HG02852 (cell line): Measurements from ENCODE around the gene GIT1.

Source experiments
- ATAC-seq: cut with Tn5 transposase; IDR thresholded peaks from one replicate; pipeline ENCODE4 v1.9.1; 2021; ENCODE audit warnings: mild to moderate bottlenecking, moderate library complexity; ENCODE audit not compliant: unreplicated experiment

GIT1 gene

DNA sequence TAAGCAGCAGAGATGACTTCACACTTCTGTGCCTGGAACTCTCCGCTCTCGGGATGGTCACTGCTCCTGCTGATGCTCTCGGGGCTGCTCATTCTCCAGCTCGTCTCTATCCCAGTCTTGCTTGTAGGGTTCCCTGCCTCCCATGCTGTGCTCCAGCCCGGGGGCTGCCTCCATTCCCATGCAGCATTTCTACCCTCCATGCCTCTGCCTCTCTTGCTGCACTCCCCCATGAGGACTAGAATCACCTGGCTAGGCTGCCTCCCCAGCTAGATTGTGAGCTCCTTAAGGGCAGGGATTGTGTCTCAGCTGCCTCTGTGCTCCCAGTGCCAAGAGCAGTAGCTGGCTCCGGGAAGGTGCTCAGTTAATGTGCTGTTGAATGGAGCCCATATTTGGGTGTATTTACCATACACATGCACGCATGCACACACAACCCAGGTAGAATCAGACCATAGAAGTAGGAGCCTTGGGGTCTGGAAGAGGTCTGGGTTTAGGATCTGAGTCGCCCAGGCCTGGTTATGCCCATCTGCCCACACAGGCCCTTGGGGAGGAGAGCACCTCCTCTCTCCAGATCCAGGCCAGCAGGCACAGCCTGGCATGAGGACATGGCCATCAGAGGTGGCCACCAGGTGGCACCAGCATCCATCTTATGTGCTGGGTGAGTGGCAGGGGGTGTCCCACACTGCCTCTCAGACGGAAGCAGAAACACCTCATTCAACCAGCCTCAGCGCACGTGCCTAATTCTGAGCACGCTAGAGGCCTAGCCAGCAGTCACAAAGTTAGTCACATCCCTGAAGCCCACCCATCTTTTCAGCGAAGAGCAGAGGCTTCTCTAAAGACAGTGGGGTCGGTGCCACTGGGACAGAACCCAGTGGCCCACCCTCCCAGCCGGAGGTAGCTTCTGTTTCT, 9.3 kb downstream of the GIT1 start:
- ATAC-seq: peak; percentile 82

GRCh38 chr17:29578626-29579485, 10.6 kb downstream of the GIT1 start:
- no peak for ATAC-seq

GRCh38 chr17:29577385-29578211, 11.8 kb downstream of the GIT1 start:
- no peak for ATAC-seq

GRCh38 chr17:29577001-29577370, 12.5 kb downstream of the GIT1 start:
- ATAC-seq: no peak

DNA sequence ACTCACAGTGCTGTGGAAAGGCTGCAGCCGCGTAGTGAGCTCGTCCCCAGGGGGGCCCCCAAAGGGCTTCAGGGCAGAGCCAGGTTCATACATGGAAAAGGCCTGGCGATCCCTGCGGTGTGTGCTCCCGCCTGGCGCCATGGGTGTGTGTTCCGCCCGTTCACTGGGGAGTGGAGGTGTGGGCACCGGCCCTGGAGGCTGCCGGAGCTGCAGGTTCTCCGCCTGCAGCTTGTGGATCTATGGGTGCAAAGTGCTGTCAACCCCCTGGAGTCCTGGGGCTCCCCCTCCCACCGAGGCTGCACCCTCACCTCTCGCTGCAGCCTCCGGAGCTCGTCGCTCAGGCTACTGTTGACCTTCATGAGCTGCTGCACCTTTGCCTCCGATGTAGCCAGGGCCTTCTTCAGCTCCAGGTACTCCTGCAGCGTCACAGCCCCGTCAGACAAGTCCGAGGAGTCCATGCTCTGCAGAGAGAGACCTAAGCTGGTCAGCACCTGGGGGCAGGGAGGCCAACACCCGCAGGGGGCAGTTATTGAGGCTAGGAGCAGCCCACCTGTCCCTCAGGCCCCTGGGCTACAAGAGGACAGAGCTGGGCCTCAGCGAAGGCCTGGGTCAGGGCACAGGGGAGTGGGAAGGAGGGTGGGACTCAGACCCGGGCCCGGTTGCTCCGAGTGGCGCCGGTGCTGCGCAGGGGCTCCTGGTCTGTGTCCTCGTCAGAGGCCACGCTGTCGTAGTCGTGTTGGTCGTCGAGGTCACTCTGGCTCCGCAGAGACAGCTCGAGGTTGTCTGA, 13.0 kb downstream of the GIT1 start:
- ATAC-seq: no peak

DNA sequence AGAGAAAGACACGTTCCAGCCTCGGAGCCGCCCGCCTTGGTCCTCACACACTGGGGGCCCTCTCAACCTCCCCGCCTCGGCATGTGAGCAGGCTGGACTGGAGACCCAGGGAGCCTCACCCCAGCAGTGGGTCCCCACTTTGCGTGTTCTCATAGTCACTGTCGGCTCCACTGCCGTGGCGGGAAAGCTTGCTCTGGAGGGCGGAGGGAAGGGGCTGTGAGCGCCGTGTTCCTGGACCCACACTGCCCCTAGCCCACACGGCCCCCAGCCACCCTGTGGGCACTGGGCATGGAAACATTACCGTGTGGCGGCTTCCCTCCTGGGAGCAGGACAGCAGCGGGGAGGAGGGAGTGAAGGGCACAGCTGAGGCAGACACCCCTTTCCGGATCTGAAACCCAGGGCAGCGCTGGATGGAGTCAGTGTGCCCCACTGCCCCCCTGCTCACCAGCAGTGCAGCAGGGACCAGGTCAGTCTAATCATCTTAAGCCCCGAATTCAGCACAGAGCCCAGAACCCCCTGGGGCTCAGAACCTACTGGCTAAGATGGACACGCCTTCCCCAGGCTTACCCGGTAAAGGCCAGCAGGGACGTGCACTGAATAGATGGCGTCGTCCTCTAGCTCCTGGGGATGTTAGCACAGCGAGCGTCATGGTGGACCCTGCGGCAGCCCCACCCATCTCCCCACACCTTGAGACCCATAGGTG, 13.8 kb downstream of the GIT1 start:
- ATAC-seq: no peak

DNA sequence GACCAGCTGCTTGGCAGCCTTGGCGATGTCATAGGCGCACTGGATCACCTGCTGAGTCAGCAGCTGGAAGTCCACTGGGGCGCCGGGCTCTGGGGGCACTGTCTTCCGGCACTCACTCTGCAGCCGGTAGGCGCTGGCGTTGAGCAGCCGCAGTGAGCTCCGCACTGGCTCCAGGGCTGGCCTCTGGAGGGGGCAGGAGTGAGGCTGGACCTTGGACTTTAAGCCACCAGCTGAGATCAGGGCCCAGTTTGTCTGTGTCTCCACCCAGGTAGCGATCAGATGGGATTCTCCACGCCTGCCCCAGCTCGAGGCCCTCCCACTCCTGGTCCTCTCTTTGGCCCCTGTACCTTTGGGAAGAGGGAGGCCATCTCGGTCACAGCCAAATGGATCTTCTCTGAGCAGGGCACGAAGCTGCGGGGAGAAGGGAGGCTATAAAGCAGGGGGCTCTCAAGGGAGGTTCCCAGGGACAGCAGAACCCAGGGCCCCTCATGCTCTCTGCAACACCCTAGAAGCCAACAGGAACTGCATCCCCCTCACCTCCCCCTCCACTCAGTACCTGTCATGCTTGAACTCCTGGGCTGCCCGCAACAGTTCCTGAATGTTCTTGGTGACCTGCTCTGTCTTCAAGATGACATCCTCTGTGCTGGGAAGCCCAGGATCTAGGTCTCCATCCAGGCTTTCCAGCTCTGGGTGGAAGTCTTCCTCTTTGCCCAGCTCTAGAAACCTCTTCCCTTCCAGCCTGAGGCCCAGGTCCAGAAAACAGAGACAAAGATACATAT, 14.5 kb downstream of the GIT1 start:
- no peak for ATAC-seq

DNA sequence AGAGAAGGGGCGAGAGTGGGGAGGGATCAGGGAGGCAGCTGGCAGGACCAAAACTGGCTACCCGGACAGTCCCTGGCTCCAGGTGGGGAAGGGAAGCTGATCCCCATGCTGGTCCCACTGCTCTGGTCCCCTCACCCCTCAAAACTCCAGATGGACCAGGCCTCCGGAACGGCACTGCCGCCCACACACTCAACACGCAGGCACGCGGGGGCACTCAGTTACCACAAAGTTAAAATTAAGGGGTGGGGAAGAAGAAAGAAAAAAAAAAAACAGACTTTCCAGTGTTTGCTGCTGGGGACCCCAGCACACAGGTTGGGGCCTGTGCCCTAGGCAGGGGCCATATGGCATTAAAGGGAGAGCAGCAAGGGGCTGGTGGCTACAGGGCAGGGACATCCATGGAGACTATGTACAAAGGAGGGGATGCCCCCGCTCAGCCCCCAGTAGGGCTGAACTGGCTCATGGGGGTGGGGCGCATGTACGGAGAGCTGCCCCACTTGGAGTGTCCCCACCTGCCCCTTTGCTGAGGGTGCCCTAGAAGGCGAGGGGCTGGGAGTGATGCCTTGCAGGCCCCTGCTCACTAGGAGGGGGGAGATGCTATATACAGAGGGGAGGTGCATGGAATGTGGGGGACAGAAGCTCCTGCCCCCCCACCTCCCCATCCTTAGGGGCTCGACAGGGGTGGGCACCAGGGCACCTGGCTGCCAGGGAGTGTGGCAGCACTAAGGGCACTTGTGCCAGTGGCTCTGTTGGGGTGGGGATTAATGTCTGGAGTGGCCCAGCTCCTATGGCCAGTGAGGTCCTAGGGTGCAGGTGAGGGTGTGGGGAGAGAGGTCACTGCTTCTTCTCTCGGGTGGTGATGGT, 15.3 kb downstream of the GIT1 start:
- ATAC-seq: no peak

- ATAC-seq: no peak
Measured at GRCh38 chr17:29573558-29573869, 15.9 kb downstream of the GIT1 start.

GRCh38 chr17:29572691-29573557, 16.5 kb downstream of the GIT1 start:
- ATAC-seq: no peak

DNA sequence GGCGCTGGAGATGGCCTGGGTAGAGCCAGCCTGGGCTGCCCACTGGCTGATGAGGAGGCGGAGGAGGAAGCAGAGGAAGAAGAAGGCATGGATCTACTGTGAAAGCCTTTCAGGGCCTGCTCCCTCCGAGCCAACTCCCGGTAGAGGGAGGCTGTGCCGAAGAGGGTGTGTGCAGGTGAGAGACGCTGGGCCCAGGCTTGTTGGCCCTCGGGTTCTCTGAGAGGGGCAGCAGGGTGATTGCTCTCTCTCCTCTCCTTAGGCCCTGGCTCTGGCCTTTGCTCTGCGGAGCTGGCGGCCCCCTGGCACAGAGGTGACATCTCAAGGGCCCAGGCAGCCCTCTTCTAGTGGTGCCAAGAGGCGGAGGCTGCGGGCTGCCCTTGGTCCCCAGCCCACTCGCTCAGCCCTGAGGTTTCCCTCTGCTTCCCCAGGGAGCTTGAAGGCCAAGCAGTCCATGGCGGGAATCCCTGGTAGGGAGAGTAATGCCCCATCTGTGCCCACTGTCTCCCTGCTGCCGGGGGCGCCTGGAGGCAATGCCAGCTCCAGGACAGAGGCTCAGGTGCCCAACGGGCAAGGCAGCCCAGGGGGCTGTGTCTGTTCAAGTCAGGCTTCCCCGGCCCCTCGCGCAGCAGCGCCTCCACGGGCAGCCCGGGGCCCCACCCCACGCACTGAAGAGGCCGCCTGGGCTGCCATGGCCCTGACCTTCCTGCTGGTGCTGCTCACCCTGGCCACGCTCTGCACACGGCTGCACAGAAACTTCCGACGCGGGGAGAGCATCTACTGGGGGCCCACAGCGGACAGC, 17.4 kb downstream of the GIT1 start:
- ATAC-seq: no peak

DNA sequence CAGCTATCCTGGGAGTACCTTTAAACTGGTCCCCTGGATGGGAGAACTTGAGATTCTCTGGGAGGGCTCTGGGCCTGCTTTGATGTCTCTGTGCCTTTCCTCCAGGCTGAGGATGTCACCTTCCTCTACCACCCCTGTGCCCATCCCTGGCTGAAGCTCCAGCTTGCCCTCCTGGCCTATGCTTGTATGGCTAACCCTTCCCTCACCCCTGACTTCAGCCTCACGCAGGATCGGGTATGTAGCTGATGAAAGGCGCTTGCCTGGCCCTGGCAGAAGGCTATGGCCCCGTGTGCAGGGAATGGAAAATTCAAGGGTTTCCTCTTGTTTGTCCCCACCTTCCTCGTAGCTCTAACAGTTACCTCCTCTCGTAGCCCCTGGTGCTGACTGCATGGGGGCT, 18.0 kb downstream of the GIT1 start:
- ATAC-seq: no peak

GRCh38 chr17:29570521-29570920, 18.9 kb downstream of the GIT1 start:
- no peak for ATAC-seq

- ATAC-seq: no peak
Measured at GRCh38 chr17:29569245-29569950, 20.1 kb downstream of the GIT1 start.

GRCh38 chr17:29568331-29569244, 20.9 kb downstream of the GIT1 start, which contains the start of gene TP53I13:
Gene TP53I13 (plus strand): TSS chr17:29568701. CDS start chr17:29568759, 58 bp downstream.
- peak; percentile 47 for ATAC-seq
